AG04449 (cell line): ENCODE results near the gene MIGA1.
"Not testable (repeated sequence)": the region's sequence is repeated elsewhere in the genome, so short reads cannot be mapped to it uniquely, and the experiment has no call there.

Source experiments
- CTCF ChIA-PET: fragments of 350-600 bp; formaldehyde crosslinking; extraction: SDS; loops from one replicate; lab custom pipeline; 2021; ENCODE audit warnings: antibody characterized with exemption; lab: Yijun Ruan, JAX
- POLR2A ChIA-PET: fragments of 400-600, 350-600 bp; formaldehyde crosslinking; extraction: SDS; loops from one replicate; lab custom pipeline; 2020; ENCODE audit warnings: antibody characterized with exemption, inconsistent platforms; lab: Yijun Ruan, JAX
- DNase-seq: peaks from one replicate; pipeline ENCODE4 v3.0.0-alpha.2; 2010; ENCODE audit warnings: low read depth, low spot score
- H3K4me3 ChIP-seq: 2 replicates; pipeline ENCODE4 v1.5.1; 2011; ENCODE audit warnings: low read depth, mild to moderate bottlenecking, control low read depth, low read length
- CTCF ChIP-seq: IDR thresholded peaks from one replicate; pipeline ENCODE4 v1.5.1; 2011; ENCODE audit warnings: mild to moderate bottlenecking, moderate library complexity, low read length, control low read depth, inconsistent platforms; ENCODE audit not compliant: insufficient read depth; ENCODE audit errors: missing control alignments

MIGA1 gene

DNA sequence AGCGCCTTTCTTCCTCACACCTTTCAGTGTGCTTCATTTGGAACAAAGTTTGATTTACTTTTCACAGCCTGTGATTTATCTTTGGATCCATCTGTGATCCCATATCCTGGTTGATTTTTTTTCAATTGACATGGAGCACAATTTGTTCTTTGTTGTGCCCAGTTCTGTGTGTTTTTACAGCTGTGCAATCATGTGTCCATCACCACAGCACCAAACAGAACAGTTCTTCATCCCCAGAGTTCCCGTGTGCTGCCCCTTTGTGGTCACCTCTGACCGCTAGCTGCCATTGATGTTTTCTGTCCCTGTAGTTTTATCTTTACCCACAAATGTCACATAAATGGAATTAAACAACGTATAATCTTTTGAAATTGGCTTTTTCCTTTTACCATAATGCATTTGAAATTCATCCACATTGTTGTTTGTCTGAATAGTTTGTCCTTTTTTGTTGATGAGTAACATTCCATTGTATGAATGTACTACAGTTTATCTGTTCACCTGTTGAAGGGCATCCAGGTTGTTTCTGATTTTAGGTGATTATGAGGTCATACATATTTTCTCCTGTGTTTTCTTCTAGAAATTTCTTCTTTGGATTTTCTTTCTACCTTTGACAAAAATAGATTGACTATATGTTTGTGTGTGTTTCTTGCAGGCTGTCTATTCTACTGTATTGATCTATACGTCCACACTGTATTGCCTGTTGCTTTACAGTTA, 17.4 kb downstream of the MIGA1 start:
- no peak for DNase-seq
- POLR2A ChIA-PET: interaction anchor here (0.7 kb wide), 2 partner anchors 48 to 654 kb away, joined by 4 to 5 read pairs; no protein-coding TSS in a partner anchor
- H3K4me3 ChIP-seq: no peak overlapping the region
- CTCF ChIA-PET: no interaction called here
- no peak for TF ChIP-seq CTCF

- ChIA-PET POLR2A (no interaction called here), CTCF (interaction anchor here (1.1 kb wide), 1 partner anchor 17 kb away, joined by 3 read pairs; no protein-coding TSS in a partner anchor)
- TF ChIP-seq CTCF: no peak
- no peak for DNase-seq
- H3K4me3 ChIP-seq: no peak overlapping the region
Observed at GRCh38 chr1:77797991-77798390, 18.5 kb downstream of the MIGA1 start.

DNA sequence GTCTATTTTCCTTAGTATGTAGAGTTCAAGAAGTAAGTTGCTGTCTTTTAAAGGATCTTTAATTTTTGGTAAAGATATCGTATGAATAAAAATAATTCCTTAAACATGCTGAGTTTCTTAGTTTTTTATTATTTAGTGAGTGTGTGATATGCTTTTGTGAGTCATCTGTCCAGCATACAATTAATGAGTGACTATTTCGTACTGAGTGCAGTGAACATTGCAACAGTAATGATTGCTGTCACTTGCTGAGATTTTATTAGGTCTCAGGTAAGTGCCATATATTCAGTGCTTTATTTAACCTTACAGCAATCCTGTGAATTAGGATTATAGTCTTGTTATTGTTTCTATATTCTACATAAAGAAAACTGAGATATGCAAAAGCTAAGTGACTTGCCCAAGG, 22.6 kb downstream of the MIGA1 start:
- ChIA-PET CTCF (no interaction called here), POLR2A (no interaction called here)
- no peak overlapping the region for H3K4me3 ChIP-seq
- DNase-seq: no peak
- TF ChIP-seq CTCF: no peak

GRCh38 chr1:77803371-77803770, 23.9 kb downstream of the MIGA1 start:
- no peak for DNase-seq
- CTCF ChIA-PET: interaction anchor here (1.1 kb wide), 2 partner anchors 19 to 88 kb away, joined by 3 read pairs; no protein-coding TSS in a partner anchor
- no peak overlapping the region for H3K4me3 ChIP-seq
- POLR2A ChIA-PET: no interaction called here
- no peak for TF ChIP-seq CTCF

GRCh38 chr1:77809787-77810462, 30.5 kb downstream of the MIGA1 start:
- H3K4me3 ChIP-seq, CTCF ChIA-PET, DNase-seq, POLR2A ChIA-PET: not testable (repeated sequence)

DNA sequence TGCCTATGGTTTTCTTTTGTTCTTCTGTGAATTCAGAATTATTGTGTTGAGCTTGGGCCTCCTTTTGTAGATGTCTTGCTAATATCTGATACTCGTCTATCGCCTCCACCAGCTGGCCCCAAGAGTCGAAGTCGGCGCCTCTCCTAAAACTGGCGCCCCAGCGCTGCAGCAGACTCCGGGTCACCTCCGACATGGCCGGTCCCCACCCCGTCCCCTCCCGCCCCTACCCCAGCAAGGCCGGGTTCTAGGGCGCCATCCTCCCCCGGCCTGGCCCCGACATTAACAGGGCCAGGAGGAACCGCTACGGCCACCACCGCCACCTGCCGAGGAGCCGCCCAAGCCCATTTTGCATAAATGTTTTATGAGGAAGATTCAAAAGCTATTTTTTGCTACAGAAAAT, 32.1 kb downstream of the MIGA1 start:
- DNase-seq, H3K4me3 ChIP-seq, POLR2A ChIA-PET, CTCF ChIA-PET: not testable (repeated sequence)

GRCh38 chr1:77817368-77818209, 38.1 kb downstream of the MIGA1 start:
- DNase-seq: no peak
- TF ChIP-seq CTCF: no peak
- no peak overlapping the region for H3K4me3 ChIP-seq
- POLR2A ChIA-PET: no interaction called here
- CTCF ChIA-PET: interaction anchor here (2.6 kb wide), 1 partner anchor 8 kb away, joined by 8 read pairs; no protein-coding TSS in a partner anchor
